ENCODE measurements around the gene TCEAL8. TPM values are rescaled to one million over a fixed set of nuclear protein-coding genes. Genes with fewer than 3 reads are reported as not detected.

The TCEAL8 gene
- total RNA-seq (2022; extraction: Qiagen RNA extraction; ENCODE audit: low read depth): 22.7 to 37.1 TPM (median 32.2 TPM) in 5 replicates

GRCh38 chrX:103254921-103255493 lies at the start of gene TCEAL8:
TCEAL8 (minus strand) TSS chrX:103255155; CDS start chrX:103253979, 1,176 bp downstream.

GRCh38 chrX:103276581-103277002 lies 21.6 kb upstream of the TCEAL8 start, which contains the start of gene TCEAL5:
TCEAL5 (minus strand) TSS chrX:103276750; CDS start chrX:103274563, 2,187 bp downstream.

GRCh38 chrX:103214870-103215424 lies 40.0 kb downstream of the TCEAL8 start, which contains the start of gene BEX4:
BEX4 (plus strand) TSS chrX:103215108; CDS start chrX:103216154, 1,046 bp downstream.

Other genes starting within 250 kb of the TCEAL8 start
- not detected in 5 replicates for gene BEX1, start 191.0 kb downstream of the TCEAL8 start, total RNA-seq (2022; extraction: Qiagen RNA extraction; ENCODE audit: low read depth)
- 0.28 TPM in 1 of 5 replicates, not detected in the others for gene NXF3, start 162.0 kb downstream of the TCEAL8 start, total RNA-seq (2022; extraction: Qiagen RNA extraction; ENCODE audit: low read depth)
- gene BEX4, start 40.0 kb downstream of the TCEAL8 start, total RNA-seq (2022; extraction: Qiagen RNA extraction; ENCODE audit: low read depth): 1.8 to 2.8 TPM (median 2.1 TPM) in 5 replicates
- not detected in 5 replicates for gene TCEAL5, start 21.6 kb upstream of the TCEAL8 start, total RNA-seq (2022; extraction: Qiagen RNA extraction; ENCODE audit: low read depth)
- gene BEX2, start 55.8 kb upstream of the TCEAL8 start, total RNA-seq (2022; extraction: Qiagen RNA extraction; ENCODE audit: low read depth): 7.0 to 13.7 TPM (median 10.2 TPM) in 5 replicates
- gene TCEAL7, start 75.1 kb upstream of the TCEAL8 start, total RNA-seq (2022; extraction: Qiagen RNA extraction; ENCODE audit: low read depth): not detected in 5 replicates
- 89.6 to 159 TPM (median 93.4 TPM) in 5 replicates for gene TCEAL9, start 101.4 kb upstream of the TCEAL8 start, total RNA-seq (2022; extraction: Qiagen RNA extraction; ENCODE audit: low read depth)
- 230 to 272 TPM (median 244 TPM) in 5 replicates for gene BEX3, start 121.4 kb upstream of the TCEAL8 start, total RNA-seq (2022; extraction: Qiagen RNA extraction; ENCODE audit: low read depth)

All from A549 treated with GW870086 at 1 μM for 4 hours (cell line).